HG02885 (cell line): Measurements from ENCODE around the gene SWSAP1.
"Not testable (repeated sequence)": the region's sequence is repeated elsewhere in the genome, so short reads cannot be mapped to it uniquely, and the experiment has no call there.

Source experiments
- ATAC-seq: cut with Tn5 transposase; IDR thresholded peaks from one replicate; pipeline ENCODE4 v1.9.1; 2021; ENCODE audit warnings: mild to moderate bottlenecking; ENCODE audit not compliant: unreplicated experiment, poor library complexity

Gene SWSAP1

GRCh38 chr19:11405846-11406643, 31.6 kb downstream of the SWSAP1 start:
- no peak for ATAC-seq

DNA sequence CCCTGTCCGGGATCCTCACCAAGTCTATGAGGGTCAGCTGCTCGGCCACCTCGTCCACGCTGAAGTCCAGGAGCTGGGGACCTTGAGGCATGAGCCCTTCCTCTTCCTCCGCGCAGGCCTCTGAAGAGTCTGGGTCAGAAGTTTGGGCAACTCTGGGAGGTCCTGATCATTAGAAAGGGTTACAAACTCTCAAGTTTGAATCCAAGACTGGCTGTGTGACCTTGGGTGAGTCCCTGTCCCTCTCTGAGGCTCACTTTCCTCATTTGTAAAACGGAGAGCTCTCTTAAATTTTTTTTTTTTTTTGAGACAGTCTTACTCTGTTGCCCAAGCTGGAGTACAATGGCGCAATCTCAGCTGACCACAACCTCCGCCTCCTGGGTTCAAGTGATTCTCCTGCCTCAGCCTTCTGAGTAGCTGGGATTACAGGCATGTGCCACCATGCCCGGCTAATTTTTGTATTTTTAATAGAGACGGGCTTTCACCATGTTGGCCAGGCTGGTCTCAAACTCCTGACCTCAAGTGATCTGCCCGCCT, 32.3 kb downstream of the SWSAP1 start:
- ATAC-seq = not testable (repeated sequence)

- no peak for ATAC-seq
Measured at GRCh38 chr19:11408591-11408990, 34.1 kb downstream of the SWSAP1 start.

DNA sequence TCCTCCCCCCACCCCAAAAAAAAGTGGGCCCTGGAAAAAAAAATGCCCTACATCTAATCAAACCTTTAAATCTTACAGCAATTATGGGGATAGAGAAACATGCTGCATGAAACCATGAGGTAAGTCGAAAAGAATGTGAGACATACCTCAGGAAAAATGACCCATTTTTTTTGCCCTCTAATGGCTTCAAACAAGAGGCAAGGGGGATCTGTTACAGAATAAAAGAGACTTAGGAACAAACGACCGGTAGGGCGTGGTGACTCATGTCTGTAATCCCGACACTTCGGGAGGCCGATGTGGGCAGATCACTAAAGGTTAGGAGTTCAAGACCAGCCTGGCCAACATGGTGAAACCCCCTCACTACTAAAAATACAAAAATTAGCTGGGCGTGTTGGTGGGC, 36.2 kb downstream of the SWSAP1 start:
- ATAC-seq = no peak

- no peak for ATAC-seq
Measured at GRCh38 chr19:11414544-11414943, 40.1 kb downstream of the SWSAP1 start.

GRCh38 chr19:11416346-11417052, 42.0 kb downstream of the SWSAP1 start:
- ATAC-seq = no peak

DNA sequence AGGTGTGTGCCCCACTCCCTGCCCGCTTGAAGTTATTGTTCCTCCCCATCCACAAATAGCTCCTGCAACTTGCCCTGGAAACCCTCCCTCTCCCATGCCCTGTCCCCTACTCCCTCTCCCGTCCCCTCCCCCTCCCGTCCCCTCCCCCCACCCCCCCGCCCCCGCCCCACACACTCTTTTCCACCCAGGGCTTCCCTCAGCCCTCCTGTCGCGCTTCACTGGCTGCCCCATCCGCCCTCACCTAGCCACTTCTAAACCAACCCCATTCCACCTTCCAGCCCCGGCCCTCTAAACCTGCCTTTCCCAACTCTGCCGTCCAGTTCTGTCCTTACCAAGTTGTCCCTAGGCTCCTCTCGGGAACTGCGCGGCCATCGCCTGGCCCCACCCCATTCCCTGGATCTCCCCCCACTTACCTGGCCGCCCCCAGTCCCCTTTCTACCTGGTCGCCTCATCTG, 43.7 kb downstream of the SWSAP1 start:
- no peak for ATAC-seq

- ATAC-seq = no peak
Measured at GRCh38 chr19:11418549-11419506, 44.4 kb downstream of the SWSAP1 start, which contains the start of gene RGL3. Gene RGL3 (minus strand): TSS chr19:11419314. CDS start chr19:11419278, 36 bp downstream.

GRCh38 chr19:11420429-11421370, 46.2 kb downstream of the SWSAP1 start:
- no peak for ATAC-seq

DNA sequence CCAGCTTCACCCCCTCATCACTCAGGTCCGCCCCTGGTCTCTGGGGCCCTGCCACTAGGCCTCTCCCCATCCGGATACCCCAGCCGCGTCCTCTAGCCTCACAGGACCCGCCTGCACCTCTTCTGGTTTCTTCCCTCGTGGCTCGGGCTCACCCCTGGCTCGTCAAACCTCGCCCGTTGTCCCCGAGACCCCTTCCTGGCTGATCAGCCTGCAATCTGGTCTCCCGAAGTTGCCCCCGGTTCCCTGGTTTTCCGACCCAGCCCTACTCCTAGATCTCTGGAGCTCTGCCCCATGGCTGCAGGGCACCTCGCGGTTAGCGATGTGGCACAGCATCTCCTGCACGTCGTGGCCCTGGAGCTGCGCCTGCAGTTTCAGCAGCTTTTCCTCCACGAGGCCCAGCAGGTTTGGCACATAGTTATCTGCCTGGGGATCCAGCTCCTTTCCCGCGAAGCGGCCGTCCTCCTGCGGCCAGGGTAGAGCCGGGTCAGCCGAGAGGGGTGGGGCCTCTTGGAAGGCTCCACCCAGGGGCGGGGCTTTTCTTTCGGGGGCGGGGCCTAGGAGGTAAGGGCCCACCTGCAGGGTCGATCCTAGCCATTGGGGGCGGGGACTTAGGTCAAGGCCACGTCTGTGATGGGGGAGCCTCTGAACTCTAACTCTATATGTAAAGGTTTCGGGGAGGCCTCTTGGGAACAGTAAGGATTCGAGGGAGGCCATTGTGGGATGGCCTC, 47.1 kb downstream of the SWSAP1 start:
- ATAC-seq = no peak

DNA sequence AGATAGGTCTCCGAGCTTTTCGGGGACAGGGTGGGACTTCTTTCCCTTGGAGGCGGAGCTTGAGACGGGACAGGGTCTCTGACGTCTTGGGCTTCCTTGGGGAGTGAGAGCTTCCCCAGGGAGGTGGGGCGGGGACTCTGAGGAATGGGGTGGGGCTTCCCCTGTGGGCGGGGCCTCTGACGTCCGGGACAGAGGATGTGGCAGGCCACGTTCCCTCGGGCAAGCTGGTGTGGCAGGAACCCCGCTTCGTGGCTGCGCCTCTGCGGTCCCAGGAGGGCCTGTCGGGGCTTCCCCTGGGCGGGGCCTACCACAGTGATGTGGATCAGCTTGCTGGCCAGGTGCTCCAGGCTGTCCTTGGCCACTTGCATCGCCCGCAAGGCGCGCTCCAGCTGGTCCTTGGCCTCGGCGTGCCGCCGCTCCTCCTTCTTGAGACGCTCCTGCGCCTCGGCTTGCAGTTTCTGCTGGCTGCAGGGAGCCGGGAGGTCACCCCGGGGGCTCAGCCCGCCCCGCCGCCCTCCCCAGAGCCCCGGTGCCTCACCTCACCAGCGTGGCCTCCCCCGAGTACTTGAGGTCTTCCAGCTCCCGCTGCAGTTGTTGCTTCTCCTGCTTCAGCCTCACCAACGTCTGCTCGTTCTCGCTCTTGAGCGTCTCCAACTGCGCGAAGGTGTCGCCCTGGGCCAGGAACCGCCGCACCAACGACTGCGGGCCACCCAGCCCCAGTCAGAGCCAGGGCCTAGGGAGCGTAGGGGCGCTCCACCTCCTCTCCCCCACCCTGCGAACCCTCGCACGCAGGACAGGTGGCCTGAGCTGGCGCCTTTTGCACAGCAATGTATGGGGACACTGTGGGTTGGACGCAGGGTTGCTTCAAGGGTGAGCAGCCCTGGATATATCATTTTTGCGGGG, 47.9 kb downstream of the SWSAP1 start:
- peak; percentile 56 for ATAC-seq

DNA sequence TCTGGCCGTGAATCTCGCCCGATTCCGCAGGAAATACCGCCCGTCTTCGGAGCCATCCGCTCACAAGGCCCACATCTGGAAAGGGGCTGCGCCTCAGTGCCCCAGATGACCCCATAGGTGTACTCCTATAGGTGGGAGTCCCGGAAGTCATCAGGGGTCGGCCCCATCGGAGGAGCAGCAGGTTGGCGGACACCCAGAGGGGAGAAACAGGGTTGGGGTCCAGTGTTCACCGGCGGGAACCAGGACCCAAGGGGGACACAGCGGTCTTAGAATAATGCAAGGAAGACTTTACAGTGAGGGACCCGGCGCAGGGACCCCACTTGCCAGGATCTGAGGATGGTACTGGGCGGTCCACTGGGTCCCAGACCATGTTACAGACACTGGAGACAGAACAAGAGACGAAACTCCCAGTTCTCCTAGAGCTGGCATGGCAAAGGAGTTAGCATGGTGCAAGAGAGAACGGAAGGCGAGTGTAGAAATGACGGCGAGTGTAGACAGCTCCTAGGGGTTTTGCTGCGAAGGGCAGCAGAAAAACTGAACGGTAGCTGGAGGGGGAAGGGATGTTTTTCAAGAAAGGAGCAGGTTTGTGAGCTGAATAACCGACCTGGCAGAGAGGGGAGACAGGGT, 48.8 kb downstream of the SWSAP1 start:
- no peak for ATAC-seq

DNA sequence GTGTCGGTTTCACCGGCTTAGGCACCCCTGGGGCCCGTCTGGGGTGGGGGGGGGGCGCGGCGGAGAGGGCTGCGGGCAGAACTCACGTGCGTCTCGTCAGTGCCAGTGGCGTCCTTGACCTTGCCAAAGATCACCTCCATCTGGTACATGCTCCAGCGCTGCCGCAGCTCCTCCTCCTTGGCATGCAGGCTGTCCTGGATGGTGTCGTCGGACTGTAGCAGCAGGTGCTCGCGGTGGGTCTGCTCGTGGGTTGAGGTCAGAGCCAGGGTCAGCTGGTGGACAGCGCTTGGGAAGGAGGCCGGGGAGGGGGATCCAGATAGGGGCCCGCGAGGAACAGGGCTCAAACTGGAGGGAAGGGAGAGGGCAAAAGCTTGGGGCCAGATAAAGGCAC, 49.3 kb downstream of the SWSAP1 start:
- no peak for ATAC-seq
